ENCODE measurements around the gene PCMT1.

- TF ChIP-seq CTCF (IDR thresholded peaks at IDR 0.05) (no peak), POLR2AphosphoS5 (IDR thresholded peaks at IDR 0.05) (no peak), POLR2A (IDR thresholded peaks at IDR 0.05) (no peak)
These were observed 47.8 kb upstream of the PCMT1 start for GRCh38 chr6:149701714-149702113.
